Osteoblast (primary cell): ENCODE measurements around the gene PGLYRP4. TPM values are rescaled to one million over a fixed set of nuclear protein-coding genes. Genes with fewer than 3 reads are reported as not detected.

Experiments used
- DNase-seq: peaks from one replicate; pipeline ENCODE4 v3.0.0; 2011; ENCODE audit warnings: low spot score, mixed read lengths; ENCODE audit not compliant: insufficient read length; ENCODE audit errors: missing footprints
- H2AFZ ChIP-seq: 2 replicates; pipeline ENCODE4 v1.6.0; 2011; ENCODE audit warnings: mild to moderate bottlenecking, low read length
- H3K27ac ChIP-seq: 2 replicates; pipeline ENCODE4 v1.5.1; 2011; ENCODE audit warnings: mild to moderate bottlenecking, low read depth, low read length, moderate library complexity
- H3K27me3 ChIP-seq: 2 replicates; pipeline ENCODE4 v1.6.0; 2012; ENCODE audit warnings: mild to moderate bottlenecking, control low read depth, inconsistent platforms, low read length, moderate library complexity; ENCODE audit not compliant: insufficient read depth
- H3K36me3 ChIP-seq: 2 replicates; pipeline ENCODE4 v1.5.1; 2011; ENCODE audit warnings: mild to moderate bottlenecking, low read length, control low read depth, moderate library complexity; ENCODE audit not compliant: insufficient read depth
- H3K4me1 ChIP-seq: 2 replicates; pipeline ENCODE4 v1.5.1; 2011; ENCODE audit warnings: mild to moderate bottlenecking, low read length, control low read depth, moderate library complexity; ENCODE audit not compliant: insufficient read depth
- H3K4me2 ChIP-seq: 2 replicates; pipeline ENCODE4 v1.6.0; 2011; ENCODE audit warnings: mild to moderate bottlenecking, low read length; ENCODE audit not compliant: insufficient read depth
- H3K4me3 ChIP-seq: fragments of 200-600 bp; sonication (generic); 3 replicates; pipeline ENCODE4 v1.5.1; 2012; ENCODE audit warnings: mild to moderate bottlenecking, low read length, inconsistent platforms; ENCODE audit not compliant: insufficient read depth
- H3K79me2 ChIP-seq: 2 replicates; pipeline ENCODE4 v1.6.0; 2012; ENCODE audit warnings: mild to moderate bottlenecking, low read length, control low read depth, inconsistent platforms; ENCODE audit not compliant: insufficient read depth
- H3K9me3 ChIP-seq: 2 replicates; pipeline ENCODE4 v1.5.1; 2011; ENCODE audit warnings: low read depth, low read length, control low read depth
- H4K20me1 ChIP-seq: 2 replicates; pipeline ENCODE4 v1.6.0; 2012; ENCODE audit warnings: mild to moderate bottlenecking, low read length, control low read depth; ENCODE audit not compliant: insufficient read depth
- CTCF ChIP-seq: IDR thresholded peaks from 2 replicates; pipeline ENCODE4 v1.5.1; 2011; ENCODE audit warnings: mild to moderate bottlenecking, low read depth, low read length, moderate library complexity; ENCODE audit errors: extremely low read depth
- total RNA-seq: library from RNA; depleted of rRNA; stranded (reverse); fragments of >200 nt; gene quantifications from 2 replicates; pipeline ENCODE4 v1.2.3, GENCODE V29; 2012

Gene PGLYRP4, protein sequence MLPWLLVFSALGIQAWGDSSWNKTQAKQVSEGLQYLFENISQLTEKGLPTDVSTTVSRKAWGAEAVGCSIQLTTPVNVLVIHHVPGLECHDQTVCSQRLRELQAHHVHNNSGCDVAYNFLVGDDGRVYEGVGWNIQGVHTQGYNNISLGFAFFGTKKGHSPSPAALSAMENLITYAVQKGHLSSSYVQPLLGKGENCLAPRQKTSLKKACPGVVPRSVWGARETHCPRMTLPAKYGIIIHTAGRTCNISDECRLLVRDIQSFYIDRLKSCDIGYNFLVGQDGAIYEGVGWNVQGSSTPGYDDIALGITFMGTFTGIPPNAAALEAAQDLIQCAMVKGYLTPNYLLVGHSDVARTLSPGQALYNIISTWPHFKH
- not detected in 2 replicates for total RNA-seq

DNA sequence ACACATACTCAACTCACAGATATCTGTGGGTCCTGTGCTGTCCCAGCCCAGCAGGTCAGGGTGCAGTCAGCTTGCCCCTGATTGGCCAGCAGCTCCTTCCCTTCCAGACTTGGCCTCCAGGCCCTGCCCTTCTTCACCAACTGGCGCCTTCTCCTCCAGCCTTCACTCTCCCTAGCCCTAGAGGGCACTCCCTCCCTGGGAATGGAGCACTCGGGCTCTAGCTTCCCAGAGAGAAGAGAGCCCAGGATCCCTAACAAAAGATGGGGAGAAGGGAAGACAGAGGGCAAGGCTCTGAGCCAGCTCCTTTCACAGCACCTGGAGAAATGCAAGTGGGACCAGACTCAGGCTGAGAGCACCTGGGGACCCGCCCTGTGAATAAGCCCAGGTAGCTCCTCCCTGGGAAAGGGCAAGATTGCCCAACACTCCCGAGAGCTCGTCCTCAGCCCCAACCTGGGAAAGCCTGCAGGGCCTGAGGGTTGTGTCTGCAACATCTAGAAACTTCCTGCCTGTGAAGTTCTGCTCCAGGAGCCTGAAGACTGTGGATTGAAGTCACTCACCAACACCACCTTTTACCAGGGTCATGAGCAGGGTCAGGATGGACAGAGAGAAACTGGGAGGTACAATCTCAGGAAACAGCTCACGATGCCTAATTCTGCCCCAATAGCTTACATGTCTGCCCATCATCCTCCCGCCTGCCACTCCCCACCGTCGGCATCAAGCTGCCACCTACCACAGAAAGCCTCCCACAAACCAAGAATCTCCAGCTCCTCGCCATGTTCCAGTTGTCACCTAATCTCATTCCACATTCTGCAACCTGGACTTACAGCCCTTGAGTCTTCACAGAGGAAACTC is at the start of gene PGLYRP4:
Gene PGLYRP4 (minus strand): TSS at position 331 of the 852 bp plus-strand sequence. CDS start 909 bp downstream, outside the sequence.
- no peak within 1 kb of the TSS for H3K4me3 ChIP-seq
- peaks cover 24% of the 10 kb centered on the region for H3K27me3 ChIP-seq
- H3K36me3 ChIP-seq, result no peaks in the 10 kb centered on the region
- H3K27ac ChIP-seq, result no peak within 1 kb of the TSS
- H2AFZ ChIP-seq, result no peak within 1 kb of the TSS
- H3K4me2 ChIP-seq, result no peak within 1 kb of the TSS
- H3K4me1 ChIP-seq, result no peaks in the 10 kb centered on the region
- TF ChIP-seq CTCF, result no peak
- no peaks in the 10 kb centered on the region for H4K20me1 ChIP-seq
- no peaks in the 10 kb centered on the region for H3K9me3 ChIP-seq
- H3K79me2 ChIP-seq, result no peaks in the 10 kb centered on the region
- DNase-seq, result no peak

DNA sequence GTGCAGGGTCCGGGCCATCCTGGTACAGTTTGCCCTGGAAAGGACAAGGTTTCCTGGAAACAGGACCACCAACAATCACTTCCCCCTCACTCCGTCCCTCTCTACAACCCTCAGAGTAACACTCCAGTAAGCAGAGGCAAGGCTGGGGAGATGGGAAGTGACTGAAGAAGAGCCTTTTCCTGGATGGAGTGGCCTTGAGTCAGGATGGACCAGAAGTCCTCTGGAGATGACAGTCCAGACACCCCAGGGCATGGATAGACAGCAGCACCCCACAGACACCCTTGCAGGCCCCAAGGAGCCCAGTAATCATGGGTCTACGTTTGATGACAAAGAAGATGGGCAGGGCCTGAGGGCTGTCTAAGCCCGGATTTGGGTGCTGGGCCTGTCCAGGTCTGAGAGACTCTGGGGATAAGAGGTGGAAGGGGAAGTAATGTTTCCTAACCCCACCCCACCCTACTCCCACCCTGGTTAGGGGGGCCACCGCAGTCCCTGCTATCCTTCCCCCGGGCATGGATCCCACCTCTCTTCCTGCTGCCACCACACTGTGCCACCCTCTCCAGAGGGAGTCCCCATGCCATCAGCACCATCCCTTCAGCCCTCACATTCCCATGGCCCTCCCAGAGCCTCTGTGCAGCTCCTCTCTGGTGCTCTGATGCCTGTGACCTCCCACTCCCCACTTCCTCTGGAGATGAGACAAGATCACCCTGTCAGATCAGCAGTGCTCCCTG is 49.4 kb upstream of the PGLYRP4 start:
- DNase-seq, result no peak
- Histone ChIP-seq H3K27ac (no peak overlapping the region), H3K4me2 (no peak overlapping the region), H3K79me2 (no peaks in the 10 kb centered on the region), H3K27me3 (no peaks in the 10 kb centered on the region), H3K4me1 (no peaks in the 10 kb centered on the region), H2AFZ (no peak overlapping the region), H3K4me3 (no peak overlapping the region), H3K9me3 (no peaks in the 10 kb centered on the region), H3K36me3 (no peaks in the 10 kb centered on the region), H4K20me1 (no peaks in the 10 kb centered on the region)
- no peak for TF ChIP-seq CTCF

GRCh38 chr1:153397051-153397923 is 48.6 kb upstream of the PGLYRP4 start:
- TF ChIP-seq CTCF, result no peak
- Histone ChIP-seq H4K20me1 (no peaks in the 10 kb centered on the region), H3K36me3 (no peaks in the 10 kb centered on the region), H3K79me2 (no peaks in the 10 kb centered on the region), H3K27ac (no peak overlapping the region), H2AFZ (no peak overlapping the region), H3K4me1 (no peaks in the 10 kb centered on the region), H3K9me3 (no peaks in the 10 kb centered on the region), H3K27me3 (no peaks in the 10 kb centered on the region), H3K4me3 (no peak overlapping the region), H3K4me2 (no peak overlapping the region)
- DNase-seq, result no peak
